Measurements from ENCODE around the gene SFXN5. TPM values are rescaled to one million over a fixed set of nuclear protein-coding genes. Genes with fewer than 3 reads are reported as not detected.

SFXN5 gene
- polyA plus RNA-seq, 1 donor (not counting 4 experiments of a cell fraction or from before 2014, with no cell fraction given) = 6.3 TPM

DNA sequence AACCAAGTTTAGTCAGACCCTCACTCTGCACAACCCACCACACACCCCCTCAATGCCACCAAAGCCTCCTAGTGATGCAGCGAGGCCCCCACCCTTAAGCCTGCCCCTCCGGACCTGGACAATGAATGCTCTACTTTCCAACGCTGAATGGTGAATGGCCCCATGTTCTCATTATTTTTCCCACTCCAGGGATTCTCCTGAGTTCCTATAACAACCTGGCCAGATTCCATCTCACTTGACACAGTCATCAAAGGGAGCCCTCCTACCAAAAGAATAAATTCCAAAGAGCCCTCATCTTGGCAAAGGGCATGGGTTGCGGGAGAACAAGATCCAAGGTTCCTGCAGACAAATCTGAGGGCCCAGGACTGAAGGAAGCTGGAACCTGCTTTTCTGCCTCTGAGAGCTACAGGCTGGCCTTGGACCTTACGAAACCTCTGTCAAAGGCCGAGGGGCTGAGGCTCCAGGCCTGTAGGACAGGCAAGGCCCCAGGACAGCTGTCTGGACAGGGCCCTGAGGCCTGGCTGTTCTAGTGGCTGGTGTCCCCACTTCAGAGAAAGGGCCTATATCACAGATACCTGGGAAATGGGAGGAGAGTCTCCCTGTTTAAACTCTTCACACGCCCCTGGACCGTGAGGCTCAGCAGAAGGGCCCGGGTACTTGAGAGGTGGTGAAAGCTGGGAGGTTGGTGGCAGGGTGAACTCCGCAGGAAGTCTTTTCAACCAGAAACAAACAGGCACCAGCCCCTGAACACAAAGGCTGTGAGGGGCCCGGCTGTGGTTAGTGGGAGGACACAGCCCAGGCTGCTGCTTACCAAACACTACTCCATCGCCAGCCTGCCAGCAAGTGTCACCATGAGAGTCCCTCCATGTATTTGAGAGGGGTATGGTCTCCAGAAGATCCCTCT is 27.3 kb downstream of the SFXN5 start:
- no peaks in the 10 kb centered on the region for H3K27me3 ChIP-seq (ENCODE audit: control insufficient read depth, extremely low read depth, insufficient read depth, low read length)
- no peak overlapping the region for H3K4me2 ChIP-seq (ENCODE audit: control insufficient read depth, extremely low read depth, insufficient read depth, low read depth, low read length)
- dilution Hi-C loops (cut with MboI; ENCODE audit: extremely low pct_ligation_motif_present, low sequenced_read_pairs) = no loop called here
- H3K9me3 ChIP-seq (ENCODE audit: control insufficient read depth, low read depth, low read length) = no peaks in the 10 kb centered on the region
- no peaks in the 10 kb centered on the region for H3K9me1 ChIP-seq (ENCODE audit: control insufficient read depth, extremely low read depth, insufficient read depth, low read length)
- TF ChIP-seq, protein P1, sequence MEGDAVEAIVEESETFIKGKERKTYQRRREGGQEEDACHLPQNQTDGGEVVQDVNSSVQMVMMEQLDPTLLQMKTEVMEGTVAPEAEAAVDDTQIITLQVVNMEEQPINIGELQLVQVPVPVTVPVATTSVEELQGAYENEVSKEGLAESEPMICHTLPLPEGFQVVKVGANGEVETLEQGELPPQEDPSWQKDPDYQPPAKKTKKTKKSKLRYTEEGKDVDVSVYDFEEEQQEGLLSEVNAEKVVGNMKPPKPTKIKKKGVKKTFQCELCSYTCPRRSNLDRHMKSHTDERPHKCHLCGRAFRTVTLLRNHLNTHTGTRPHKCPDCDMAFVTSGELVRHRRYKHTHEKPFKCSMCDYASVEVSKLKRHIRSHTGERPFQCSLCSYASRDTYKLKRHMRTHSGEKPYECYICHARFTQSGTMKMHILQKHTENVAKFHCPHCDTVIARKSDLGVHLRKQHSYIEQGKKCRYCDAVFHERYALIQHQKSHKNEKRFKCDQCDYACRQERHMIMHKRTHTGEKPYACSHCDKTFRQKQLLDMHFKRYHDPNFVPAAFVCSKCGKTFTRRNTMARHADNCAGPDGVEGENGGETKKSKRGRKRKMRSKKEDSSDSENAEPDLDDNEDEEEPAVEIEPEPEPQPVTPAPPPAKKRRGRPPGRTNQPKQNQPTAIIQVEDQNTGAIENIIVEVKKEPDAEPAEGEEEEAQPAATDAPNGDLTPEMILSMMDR (optimal IDR thresholded peaks at IDR 0.05 in 1 of 3, IDR thresholded peaks at IDR 0.05 in 1 of 3, conservative IDR thresholded peaks at IDR 0.05 in 1 of 3; ENCODE audit: extremely low read depth in 1 of 3, insufficient read depth in 2 of 3, low read length in 3 of 3) = no peak
- no peak for TF ChIP-seq EZH2 (IDR thresholded peaks at IDR 0.05; ENCODE audit: low read length)
- no peak overlapping the region for H3K9ac ChIP-seq (ENCODE audit: control insufficient read depth, extremely low read depth, insufficient read depth, low read length)
- no peaks in the 10 kb centered on the region for H3K36me3 ChIP-seq (ENCODE audit: control insufficient read depth in 2 of 2, extremely low read depth in 1 of 2, insufficient read depth in 2 of 2, low read length in 2 of 2)
- no peaks in the 10 kb centered on the region for H4K20me1 ChIP-seq (ENCODE audit: control insufficient read depth, extremely low read depth, insufficient read depth, low read length)
- H2AFZ ChIP-seq (ENCODE audit: control insufficient read depth, low read length) = no peak overlapping the region
- FAIRE-seq (no peak), DNase-seq (ENCODE audit: low read depth, low spot score) (no peak)
- H3K4me1 ChIP-seq (ENCODE audit: control insufficient read depth, extremely low read depth, insufficient read depth, low read length) = no peaks in the 10 kb centered on the region
- no peak overlapping the region for H3K27ac ChIP-seq (ENCODE audit: control insufficient read depth, insufficient read depth, low read length)
- H3K4me3 ChIP-seq (ENCODE audit: control insufficient read depth in 2 of 3, extremely low read depth in 1 of 3, insufficient read depth in 2 of 3, low read depth in 1 of 3, low read length in 3 of 3) = no peak overlapping the region
- no peaks in the 10 kb centered on the region for H3K79me2 ChIP-seq (ENCODE audit: control insufficient read depth, insufficient read depth, low read length)

DNA sequence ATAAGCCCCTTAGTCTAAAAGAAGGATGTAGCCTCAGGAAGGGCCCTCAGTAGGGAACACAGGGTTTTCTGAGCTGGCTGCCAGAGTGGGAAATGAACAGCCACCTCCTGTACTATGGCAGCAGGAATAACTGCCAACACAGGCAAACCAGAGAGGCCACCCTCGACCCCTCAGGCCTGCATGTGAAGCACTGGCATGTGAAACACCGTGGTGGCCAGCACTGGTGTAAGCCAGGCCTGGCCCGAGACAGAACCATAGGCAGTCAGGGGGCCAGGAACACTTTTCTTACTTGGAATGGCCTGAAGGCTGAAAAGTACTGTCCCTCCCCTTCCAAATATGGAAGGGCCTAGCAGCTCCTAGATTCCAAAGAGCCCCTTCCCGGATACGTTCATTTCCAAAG is 28.2 kb downstream of the SFXN5 start:
- Histone ChIP-seq H3K36me3 (ENCODE audit: control insufficient read depth in 2 of 2, extremely low read depth in 1 of 2, insufficient read depth in 2 of 2, low read length in 2 of 2) (no peaks in the 10 kb centered on the region), H3K9me3 (ENCODE audit: control insufficient read depth, low read depth, low read length) (no peaks in the 10 kb centered on the region), H4K20me1 (ENCODE audit: control insufficient read depth, extremely low read depth, insufficient read depth, low read length) (no peaks in the 10 kb centered on the region), H3K79me2 (ENCODE audit: control insufficient read depth, insufficient read depth, low read length) (no peaks in the 10 kb centered on the region), H3K4me3 (ENCODE audit: control insufficient read depth in 2 of 3, extremely low read depth in 1 of 3, insufficient read depth in 2 of 3, low read depth in 1 of 3, low read length in 3 of 3) (no peak overlapping the region), H3K9ac (ENCODE audit: control insufficient read depth, extremely low read depth, insufficient read depth, low read length) (no peak overlapping the region), H3K9me1 (ENCODE audit: control insufficient read depth, extremely low read depth, insufficient read depth, low read length) (no peaks in the 10 kb centered on the region), H2AFZ (ENCODE audit: control insufficient read depth, low read length) (no peak overlapping the region), H3K4me1 (ENCODE audit: control insufficient read depth, extremely low read depth, insufficient read depth, low read length) (no peaks in the 10 kb centered on the region), H3K27ac (ENCODE audit: control insufficient read depth, insufficient read depth, low read length) (no peak overlapping the region), H3K27me3 (ENCODE audit: control insufficient read depth, extremely low read depth, insufficient read depth, low read length) (no peaks in the 10 kb centered on the region), H3K4me2 (ENCODE audit: control insufficient read depth, extremely low read depth, insufficient read depth, low read depth, low read length) (no peak overlapping the region)
- DNase-seq (ENCODE audit: low read depth, low spot score) (no peak), FAIRE-seq (no peak)
- dilution Hi-C loops (cut with MboI; ENCODE audit: extremely low pct_ligation_motif_present, low sequenced_read_pairs) = no loop called here
- TF ChIP-seq, protein P1 (optimal IDR thresholded peaks at IDR 0.05 in 1 of 3, IDR thresholded peaks at IDR 0.05 in 1 of 3, conservative IDR thresholded peaks at IDR 0.05 in 1 of 3; ENCODE audit: extremely low read depth in 1 of 3, insufficient read depth in 2 of 3, low read length in 3 of 3) = no peak
- TF ChIP-seq EZH2 (IDR thresholded peaks at IDR 0.05; ENCODE audit: low read length) = no peak
